HG03432 (cell line): ENCODE data around the gene GFRA4.

Experiments
- ATAC-seq: cut with Tn5 transposase; IDR thresholded peaks from one replicate; pipeline ENCODE4 v1.9.1; 2021; ENCODE audit warnings: mild to moderate bottlenecking, moderate library complexity; ENCODE audit not compliant: unreplicated experiment

The GFRA4 gene

GRCh38 chr20:3696200-3696599 is 33.0 kb upstream of the GFRA4 start:
- no peak for ATAC-seq

- no peak for ATAC-seq
These were observed 31.7 kb upstream of the GFRA4 start for GRCh38 chr20:3694864-3695263.

DNA sequence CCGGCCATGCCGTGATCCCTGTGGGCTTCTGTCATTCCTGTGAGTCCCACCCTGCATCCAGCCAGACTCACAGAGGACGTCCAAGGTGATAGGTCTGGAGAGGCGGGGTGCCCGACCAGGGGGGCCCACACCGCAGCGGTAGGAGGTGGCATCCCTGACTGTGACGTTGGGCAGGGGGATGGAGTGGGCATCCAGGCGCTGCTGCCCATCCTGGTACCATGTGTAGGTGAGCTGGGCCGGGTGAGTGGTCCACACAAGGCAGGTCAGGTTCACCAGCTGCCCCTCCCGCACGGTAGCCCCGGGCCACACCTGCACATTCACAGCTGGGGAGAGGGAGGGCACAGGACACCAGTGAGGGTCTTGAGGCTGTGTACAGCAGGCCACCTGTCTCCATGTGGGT is 30.2 kb upstream of the GFRA4 start:
- no peak for ATAC-seq

DNA sequence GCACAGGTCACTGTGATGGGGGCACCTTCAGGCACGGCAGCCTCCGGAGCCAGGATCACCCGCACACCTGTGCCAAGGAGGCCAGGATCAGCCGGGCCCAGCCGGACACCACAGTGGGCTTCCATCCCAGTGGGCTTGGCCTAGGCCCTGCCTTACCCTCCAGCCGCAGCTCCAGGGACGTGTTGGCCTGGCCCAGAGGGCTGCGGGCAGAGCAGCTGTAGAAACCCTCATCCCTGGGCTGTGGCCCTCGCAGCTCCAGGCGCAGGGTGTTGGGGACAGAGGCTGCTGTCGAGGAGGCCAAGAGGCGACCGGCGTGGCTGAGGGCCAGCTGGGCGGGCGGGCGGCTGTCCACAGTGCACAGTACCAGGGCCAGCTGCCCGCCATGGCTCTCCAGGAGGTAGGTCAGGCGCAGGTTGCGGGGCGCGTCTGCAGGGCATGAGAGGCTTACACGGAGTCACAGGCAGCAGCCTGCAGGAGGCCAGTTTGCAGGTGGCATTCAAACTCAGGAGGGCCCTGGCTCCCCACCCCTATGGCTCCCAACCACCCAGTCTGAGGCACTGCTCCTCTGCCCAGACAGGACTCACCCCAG is 29.6 kb upstream of the GFRA4 start:
- ATAC-seq: no peak

DNA sequence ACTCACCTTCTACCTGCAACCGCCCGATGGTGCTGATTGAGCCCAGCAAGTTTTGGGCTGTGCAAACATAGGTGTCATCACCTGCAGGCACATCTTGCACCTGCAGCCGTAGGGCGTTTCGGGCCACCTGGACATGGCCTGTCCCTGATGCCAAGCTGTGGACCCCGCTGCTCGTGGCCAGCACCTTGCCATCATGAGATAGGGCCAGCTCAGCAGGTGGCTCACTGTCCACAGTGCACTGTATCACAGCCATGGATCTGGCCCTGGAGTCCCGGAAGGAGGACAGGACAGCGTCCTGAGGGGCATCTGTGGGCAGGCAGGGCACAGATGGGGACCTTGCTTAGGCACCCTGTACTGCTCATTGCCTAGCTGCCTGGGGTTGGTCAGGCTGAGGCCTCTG is 28.7 kb upstream of the GFRA4 start:
- ATAC-seq: no peak

DNA sequence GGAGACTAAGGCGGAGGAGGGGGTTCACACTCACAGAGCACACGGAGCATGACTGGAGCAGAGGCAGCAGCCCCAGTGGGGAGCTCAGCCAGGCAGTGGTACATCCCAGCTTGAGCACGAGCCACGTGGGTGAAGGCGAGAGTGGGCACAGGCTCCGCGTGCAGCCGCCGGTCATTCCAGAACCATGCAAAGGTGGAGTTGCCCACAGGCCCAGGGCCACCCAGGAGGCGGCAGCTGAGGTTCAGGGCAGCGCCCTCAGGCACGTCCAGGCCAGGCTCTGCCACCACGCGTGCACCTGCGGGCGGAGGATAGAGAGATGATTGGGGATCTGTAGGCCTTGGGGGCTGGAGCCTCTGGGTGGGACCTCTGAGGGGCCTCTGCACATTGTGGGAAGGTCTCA is 28.1 kb upstream of the GFRA4 start:
- ATAC-seq: no peak

DNA sequence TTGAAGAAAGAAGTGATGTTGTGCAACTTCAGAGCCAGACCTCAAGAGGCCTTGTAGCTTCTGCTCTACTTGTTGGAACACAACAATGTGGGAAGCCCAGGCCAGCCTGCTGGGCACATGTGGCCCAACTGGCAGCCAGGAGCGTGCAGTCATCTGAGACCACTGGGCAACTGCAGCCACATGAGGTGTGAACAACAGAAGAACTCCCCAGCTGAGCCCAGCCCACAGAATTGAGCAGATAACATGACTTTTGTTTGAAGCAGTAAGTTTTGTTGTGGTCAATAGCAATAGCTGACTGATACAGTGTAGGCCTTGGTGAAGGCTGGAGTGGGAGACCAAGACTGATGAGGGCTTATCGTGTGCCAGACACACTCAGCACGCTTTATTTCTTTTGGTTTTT is 27.2 kb upstream of the GFRA4 start:
- no peak for ATAC-seq

- ATAC-seq: no peak
These were observed 26.8 kb upstream of the GFRA4 start for GRCh38 chr20:3689978-3690377.

- no peak for ATAC-seq
These were observed 24.5 kb upstream of the GFRA4 start for GRCh38 chr20:3687655-3688054.

DNA sequence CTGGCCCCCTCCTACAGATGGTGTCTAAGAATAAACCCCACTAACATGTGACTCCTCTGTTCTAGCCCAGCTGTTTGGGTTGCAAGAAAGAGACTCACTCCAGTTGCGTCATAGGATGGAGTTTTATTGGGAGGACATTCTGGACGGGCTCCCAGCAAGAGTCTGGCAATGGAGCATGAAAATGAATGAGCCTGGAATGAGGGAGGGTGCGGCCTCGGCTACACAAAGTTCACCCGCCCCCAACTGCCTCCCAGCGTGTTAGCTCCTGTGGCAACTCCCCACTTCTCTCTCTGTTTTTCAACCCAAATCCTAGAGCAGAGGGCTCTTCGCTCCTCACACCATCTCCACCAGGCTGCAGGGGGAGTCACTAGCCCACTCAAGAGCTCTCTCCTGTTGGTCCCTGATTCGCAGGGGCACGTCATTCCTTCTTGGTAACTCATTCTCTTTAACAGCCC is 23.7 kb upstream of the GFRA4 start:
- ATAC-seq: no peak

GRCh38 chr20:3686421-3686820 is 23.2 kb upstream of the GFRA4 start:
- ATAC-seq: no peak

GRCh38 chr20:3685341-3685740 is 22.1 kb upstream of the GFRA4 start:
- ATAC-seq: no peak

- no peak for ATAC-seq
These were observed 19.0 kb upstream of the GFRA4 start, which contains the start of gene ADAM33 for GRCh38 chr20:3681931-3682781. Gene ADAM33 (minus strand): TSS chr20:3682010. CDS start chr20:3682004, 6 bp downstream.

DNA sequence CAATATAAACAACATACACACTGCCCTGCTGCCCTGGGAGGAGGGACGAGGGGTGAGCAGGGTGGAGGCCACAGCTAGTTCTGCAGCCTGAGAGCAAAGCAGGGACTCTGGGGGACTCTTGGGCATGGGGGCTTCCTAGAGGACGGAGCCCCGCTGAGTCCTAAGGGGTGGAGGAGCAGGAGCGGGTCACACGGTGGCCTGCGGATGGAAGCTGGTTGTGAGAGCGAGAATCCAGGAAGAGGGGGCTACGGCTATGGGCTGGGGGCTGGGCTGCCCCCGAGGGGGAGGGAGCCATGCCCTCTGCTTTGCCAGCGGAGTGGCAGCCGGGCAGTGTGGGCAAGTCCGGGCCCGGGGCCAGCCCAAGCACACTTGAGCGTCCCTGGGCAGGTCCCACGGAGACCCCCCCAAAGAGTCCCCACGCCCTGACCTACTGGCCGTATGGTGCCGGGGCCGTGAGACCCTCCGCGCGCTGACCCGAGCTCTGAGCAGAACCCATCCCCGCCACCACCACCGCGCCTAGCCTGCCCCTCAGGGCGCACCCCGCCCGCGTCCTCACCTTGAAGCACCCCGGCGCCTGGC is 18.2 kb upstream of the GFRA4 start:
- no peak for ATAC-seq

DNA sequence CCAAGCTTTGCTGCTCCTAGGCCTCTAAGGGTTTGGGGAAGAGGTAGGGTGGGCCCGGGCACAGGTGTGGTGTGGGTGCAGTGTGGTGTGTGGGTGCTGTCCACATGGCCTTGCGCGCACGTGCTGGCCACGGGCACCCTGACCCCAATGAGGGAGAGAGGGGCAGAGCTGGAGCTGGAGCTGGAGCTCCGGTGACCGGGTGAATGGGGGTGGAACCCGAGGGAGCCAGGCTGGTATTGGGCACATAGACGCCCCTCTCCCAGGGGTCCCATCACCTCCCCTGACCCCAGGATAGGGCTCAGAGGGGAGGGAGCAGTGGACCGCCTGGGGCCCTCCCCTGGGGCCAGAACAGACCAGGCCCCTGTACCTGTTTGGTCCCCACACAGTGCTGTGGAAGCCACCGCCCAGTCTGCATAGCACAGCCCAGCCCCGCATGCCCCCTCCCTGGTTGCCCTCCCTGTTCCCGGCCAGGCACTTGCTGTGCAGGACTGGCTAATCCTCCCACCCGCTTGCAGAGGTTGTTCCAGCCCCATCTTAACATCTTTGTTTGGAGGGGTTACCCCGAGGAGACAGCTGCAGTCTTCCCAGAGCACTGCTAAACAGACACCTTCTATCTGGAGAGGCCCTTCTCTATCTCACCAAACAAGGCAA is 17.6 kb upstream of the GFRA4 start:
- no peak for ATAC-seq

DNA sequence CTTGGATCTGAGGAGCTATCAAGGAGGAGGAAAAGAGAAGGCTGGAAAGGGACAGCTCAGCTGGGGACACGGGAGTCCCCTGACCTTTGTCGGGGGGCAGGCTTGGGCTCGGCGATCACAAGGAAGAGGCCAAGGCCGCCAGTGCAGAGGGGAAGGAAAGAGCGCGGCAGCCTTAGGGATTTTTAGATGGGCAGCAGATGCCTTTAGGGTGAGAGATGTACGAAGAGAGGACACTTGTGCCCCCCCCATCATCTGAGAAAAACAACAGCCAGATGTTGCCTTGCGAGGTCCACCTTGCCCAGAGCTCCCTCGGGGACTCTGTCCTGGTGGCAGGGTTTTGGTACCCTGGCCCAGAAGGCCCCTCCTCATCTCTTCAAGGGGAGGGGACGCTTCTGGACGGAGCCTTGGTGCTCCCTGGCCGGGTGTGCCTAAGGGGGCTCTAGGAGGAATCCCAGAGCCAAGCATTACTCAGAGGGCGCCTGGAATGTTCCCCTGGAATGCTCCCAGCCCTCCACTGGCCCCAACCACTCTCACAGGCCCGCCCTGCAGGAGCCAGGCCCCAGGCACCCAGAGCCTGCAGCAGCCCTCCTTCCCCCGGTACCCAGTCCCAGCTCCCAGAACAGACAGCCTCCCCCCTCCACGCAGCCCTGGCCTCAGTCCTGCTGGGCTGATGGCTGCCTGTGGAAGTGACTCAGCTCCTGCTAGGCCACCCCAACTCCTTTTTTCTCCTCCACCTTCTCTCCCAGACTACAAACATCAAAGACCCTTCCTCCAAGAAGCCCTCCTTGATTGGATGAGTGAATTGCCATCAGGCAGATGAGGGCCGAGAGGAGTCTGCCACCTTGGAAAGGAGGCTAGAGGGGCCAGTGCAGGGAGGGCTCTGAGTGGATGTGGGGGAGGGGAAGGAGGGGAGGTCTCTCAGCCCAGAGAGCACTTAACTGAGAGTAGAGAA is 16.8 kb upstream of the GFRA4 start:
- no peak for ATAC-seq

- ATAC-seq: no peak
These were observed 15.9 kb upstream of the GFRA4 start for GRCh38 chr20:3678856-3679720.

- no peak for ATAC-seq
These were observed 15.0 kb upstream of the GFRA4 start for GRCh38 chr20:3678198-3678597.

DNA sequence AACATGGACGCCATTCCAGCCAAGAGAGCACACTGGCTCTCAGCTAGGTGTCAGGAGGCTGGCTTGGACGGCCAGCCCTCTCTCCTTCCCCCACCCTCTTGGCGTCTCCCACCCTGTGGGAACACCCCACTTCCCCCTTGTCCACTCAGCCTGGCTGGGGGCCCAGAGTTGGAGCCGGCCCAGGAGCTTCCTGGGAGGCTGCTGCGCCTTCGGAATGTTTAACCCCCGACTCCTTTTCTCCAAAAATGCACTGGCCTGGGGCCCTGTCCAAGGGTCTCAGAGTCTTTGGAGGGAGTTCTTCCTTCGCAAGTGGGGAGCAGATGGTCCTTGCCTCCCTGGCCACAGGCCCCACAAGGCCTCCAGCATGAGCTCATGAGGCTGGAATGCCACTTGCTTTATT is 14.5 kb upstream of the GFRA4 start:
- ATAC-seq: no peak
